GM06990 (cell line): Measurements from ENCODE around the gene ADORA1.

Experiments used
- DNase-seq: peaks from one replicate; pipeline ENCODE4 v3.0.0-alpha.2; 2011; ENCODE audit not compliant: insufficient read length; ENCODE audit errors: extremely low read depth
- H3K27me3 ChIP-seq: replicated peaks from 2 replicates; pipeline ENCODE4 v1.6.0; 2011; ENCODE audit warnings: low read length; ENCODE audit not compliant: control insufficient read depth, insufficient read depth
- H3K36me3 ChIP-seq: 2 replicates; pipeline ENCODE4 v1.5.1; 2011; ENCODE audit warnings: low read length; ENCODE audit not compliant: control insufficient read depth, insufficient read depth
- H3K4me3 ChIP-seq: replicated peaks from 2 replicates; pipeline ENCODE4 v1.5.1; 2011; ENCODE audit warnings: low read depth, mild to moderate bottlenecking, control low read depth, low read length
- CTCF ChIP-seq: IDR thresholded peaks from 2 replicates; pipeline ENCODE4 v1.5.1; 2011; ENCODE audit warnings: low read length, control low read depth, mild to moderate bottlenecking, inconsistent platforms; ENCODE audit not compliant: insufficient read depth, poor library complexity, severe bottlenecking

The ADORA1 gene

GRCh38 chr1:203178083-203178482, 50.6 kb downstream of the ADORA1 start:
- TF ChIP-seq CTCF: no peak
- H3K27me3 ChIP-seq: no peaks in the 10 kb centered on the region; the same call in 1 of the 2 replicates
- no peak overlapping the region for H3K4me3 ChIP-seq
- H3K36me3 ChIP-seq: no peaks in the 10 kb centered on the region
- no peak for DNase-seq

DNA sequence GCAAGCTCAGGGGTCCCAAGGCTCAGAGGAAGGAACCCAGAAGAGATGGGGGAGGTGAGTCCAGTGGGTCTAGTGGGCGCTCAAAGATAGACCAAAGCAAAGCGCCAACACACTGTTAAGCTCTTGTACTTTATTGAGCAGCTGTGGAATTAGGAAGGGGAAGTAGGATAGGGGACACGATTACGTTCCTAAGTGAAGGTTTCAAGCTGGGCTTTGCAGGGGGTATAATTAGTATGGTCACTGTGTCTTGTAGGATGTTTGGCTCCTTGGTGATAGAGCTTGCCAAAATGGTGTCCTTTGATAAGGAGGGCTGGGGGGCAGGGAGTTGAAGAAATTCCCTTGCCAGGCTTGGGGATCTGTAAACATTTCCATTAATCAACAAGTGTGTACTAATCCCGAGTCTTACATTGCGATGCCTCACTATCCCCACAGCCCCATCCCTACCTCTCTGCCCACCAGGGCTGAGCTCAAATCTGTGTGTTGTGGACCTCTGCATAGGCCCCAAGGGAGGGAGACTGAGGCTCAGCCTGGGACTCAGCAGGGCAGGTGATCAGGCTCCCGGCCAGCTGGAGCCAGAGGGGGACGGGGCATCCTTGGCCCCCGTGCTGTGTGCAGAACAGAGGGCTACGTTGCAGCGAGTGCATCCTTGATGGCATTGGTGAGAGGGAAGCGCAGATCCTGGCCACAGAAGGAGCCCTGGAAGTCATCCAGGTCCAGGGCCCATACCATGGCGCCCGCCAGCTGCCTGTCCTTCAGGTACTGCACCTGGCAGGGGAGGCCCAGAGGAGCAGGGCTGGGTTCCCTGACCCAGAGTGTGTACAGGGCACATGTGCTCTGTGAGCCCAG, 51.5 kb downstream of the ADORA1 start:
- Histone ChIP-seq H3K27me3 (no peaks in the 10 kb centered on the region; the same call in 1 of the 2 replicates), H3K4me3 (no peak overlapping the region), H3K36me3 (no peaks in the 10 kb centered on the region)
- DNase-seq: no peak
- no peak for TF ChIP-seq CTCF

DNA sequence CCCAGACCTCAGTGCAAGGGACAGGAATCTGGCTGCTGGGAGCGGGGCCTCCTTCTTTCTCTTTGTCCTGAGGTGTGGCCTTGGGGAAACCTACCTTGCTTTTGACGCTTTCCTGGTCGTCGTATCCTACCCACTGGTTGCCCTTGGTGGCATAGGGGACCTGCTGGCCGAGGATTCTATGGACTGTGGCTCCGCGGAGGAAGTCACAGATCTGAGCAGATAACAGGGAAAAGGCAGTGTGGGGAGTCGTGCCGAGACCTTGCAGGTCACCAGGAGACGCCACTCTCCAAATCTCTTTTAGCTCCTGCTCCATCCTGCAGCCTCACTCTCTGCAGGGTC, 52.1 kb downstream of the ADORA1 start:
- H3K36me3 ChIP-seq: no peaks in the 10 kb centered on the region
- TF ChIP-seq CTCF: no peak
- H3K27me3 ChIP-seq: no peaks in the 10 kb centered on the region; the same call in 1 of the 2 replicates
- H3K4me3 ChIP-seq: no peak overlapping the region
- no peak for DNase-seq

GRCh38 chr1:203180611-203181330, 53.2 kb downstream of the ADORA1 start:
- Histone ChIP-seq H3K27me3 (no peaks in the 10 kb centered on the region), H3K36me3 (no peaks in the 10 kb centered on the region), H3K4me3 (no peak overlapping the region)
- DNase-seq: no peak
- no peak for TF ChIP-seq CTCF

DNA sequence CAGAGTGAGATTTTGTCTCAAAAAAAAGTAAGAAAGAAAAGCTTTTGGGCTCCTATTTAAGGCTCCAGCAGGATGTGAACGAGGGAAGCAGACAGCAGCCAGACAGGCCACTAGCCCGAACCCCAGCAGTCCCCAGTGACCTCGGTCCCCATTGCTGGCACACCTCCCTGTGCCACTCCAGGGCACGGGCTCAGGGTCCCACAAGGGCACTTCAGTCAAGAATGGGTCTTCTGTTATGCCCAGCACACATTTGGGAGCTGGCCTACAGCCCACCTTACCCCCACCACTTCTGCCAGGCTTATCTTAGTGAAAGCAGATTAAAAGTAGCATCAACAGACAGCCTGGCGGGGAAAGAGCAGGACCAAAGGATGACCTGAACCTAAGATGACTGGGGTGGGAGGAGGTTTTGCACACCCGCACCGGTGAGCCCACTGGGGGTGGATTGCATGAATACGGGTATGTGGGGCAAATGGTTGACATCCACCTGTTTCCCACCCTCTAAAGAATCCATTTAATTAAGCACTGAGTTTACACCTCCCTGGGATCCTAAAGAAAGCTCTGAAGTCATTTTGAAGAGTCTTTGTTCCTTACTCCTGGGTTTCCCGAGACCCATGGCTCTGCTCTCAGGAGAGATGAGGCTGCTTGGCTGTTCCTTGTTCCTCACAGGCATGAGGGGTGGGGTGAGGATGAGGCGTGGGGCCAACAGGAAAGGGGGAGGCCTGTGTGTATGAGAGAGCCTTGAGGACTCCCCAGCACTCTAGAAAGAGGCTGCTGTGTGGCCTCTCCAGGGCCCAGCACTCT, 54.3 kb downstream of the ADORA1 start:
- H3K27me3 ChIP-seq: no peaks in the 10 kb centered on the region
- H3K36me3 ChIP-seq: no peaks in the 10 kb centered on the region
- no peak for TF ChIP-seq CTCF
- no peak for DNase-seq
- H3K4me3 ChIP-seq: no peak overlapping the region
